Hepatocyte (in vitro differentiated cells): Measurements from ENCODE around the gene UBXN7. TPM values are rescaled to one million over a fixed set of nuclear protein-coding genes. Genes with fewer than 3 reads are reported as not detected.
"Not testable (repeated sequence)": the region's sequence is repeated elsewhere in the genome, so short reads cannot be mapped to it uniquely, and the experiment has no call there.

Source experiments
- DNase-seq: peaks from one replicate; pipeline ENCODE4 v3.0.0-alpha.2; 2016; ENCODE audit warnings: low spot score
- H2AFZ ChIP-seq: fragments of 200-600 bp; sonication (generic); 2 replicates; pipeline ENCODE4 v1.6.0; 2016; ENCODE audit warnings: antibody characterized with exemption, mild to moderate bottlenecking
- H3K27ac ChIP-seq: fragments of 200-600 bp; sonication (generic); 2 replicates; pipeline ENCODE4 v1.5.1; 2016; ENCODE audit warnings: mild to moderate bottlenecking
- H3K27me3 ChIP-seq: fragments of 200-600 bp; sonication (generic); 2 replicates; pipeline ENCODE4 v1.6.1; 2016
- H3K36me3 ChIP-seq: fragments of 200-600 bp; sonication (generic); replicated peaks from 2 replicates; pipeline ENCODE4 v1.5.1; 2016; ENCODE audit warnings: low read depth; ENCODE audit not compliant: insufficient read depth
- H3K4me1 ChIP-seq: fragments of 200-600 bp; sonication (generic); 2 replicates; pipeline ENCODE4 v1.5.1; 2016; ENCODE audit warnings: mild to moderate bottlenecking, moderate library complexity; ENCODE audit not compliant: insufficient read depth
- H3K4me2 ChIP-seq: fragments of 200-600 bp; sonication (generic); 2 replicates; pipeline ENCODE4 v1.6.0; 2016
- H3K4me3 ChIP-seq: fragments of 200-600 bp; sonication (generic); 2 replicates; pipeline ENCODE4 v1.5.1; 2016; ENCODE audit warnings: mild to moderate bottlenecking
- H3K79me2 ChIP-seq: fragments of 200-600 bp; sonication (generic); 2 replicates; pipeline ENCODE4 v1.6.0; 2017; ENCODE audit warnings: mild to moderate bottlenecking
- H3K9me2 ChIP-seq: fragments of 200-600 bp; sonication (generic); replicated peaks from 2 replicates; pipeline ENCODE4 v1.6.0; 2017; ENCODE audit warnings: mild to moderate bottlenecking; ENCODE audit not compliant: insufficient read depth
- H3K9me3 ChIP-seq: fragments of 200-600 bp; sonication (generic); 2 replicates; pipeline ENCODE4 v1.5.1; 2016; ENCODE audit warnings: low read depth, mild to moderate bottlenecking
- H4K20me1 ChIP-seq: fragments of 200-600 bp; sonication (generic); 2 replicates; pipeline ENCODE4 v1.6.0; 2016; ENCODE audit warnings: mild to moderate bottlenecking; ENCODE audit not compliant: insufficient read depth, poor library complexity, severe bottlenecking
- CTCF ChIP-seq: fragments of 200-600 bp; sonication (generic); IDR thresholded peaks from 2 replicates; pipeline ENCODE4 v1.5.1; 2016; ENCODE audit warnings: antibody characterized with exemption, mild to moderate bottlenecking; ENCODE audit not compliant: poor library complexity
- EZH2 ChIP-seq: fragments of 200-600 bp; sonication (generic); IDR thresholded peaks from 2 replicates; pipeline ENCODE4 v1.6.1; 2016; ENCODE audit warnings: antibody characterized with exemption, mild to moderate bottlenecking, borderline replicate concordance
- EZH2phosphoT487 ChIP-seq: fragments of 200-600 bp; sonication (generic); IDR thresholded peaks from one replicate; pipeline ENCODE4 v1.6.1; 2018; ENCODE audit warnings: antibody characterized with exemption, mild to moderate bottlenecking, low read depth, moderate library complexity; ENCODE audit not compliant: unreplicated experiment, severe bottlenecking
- WGBS: methylation state at CpG from one replicate; pipeline ENCODE4 v1.1.6; 2016; ENCODE audit warnings: low lambda C conversion rate; ENCODE audit errors: missing lambda C conversion rate; 5-methylcytosine and 5-hydroxymethylcytosine counted together
- polyA plus RNA-seq: library from polyadenylated mRNA; unstranded; fragments of >200 nt; fragmentation: Nextera tagmentation; extraction: Ambion mirVana; gene quantifications from 2 replicates; pipeline ENCODE4 v1.2.1, GENCODE V29; 2016
- total RNA-seq: library from RNA; depleted of rRNA; stranded (reverse); fragments of >200 nt; gene quantifications from 2 replicates; pipeline ENCODE4 v1.2.3, GENCODE V29; 2014

The UBXN7 gene
- total and polyA plus RNA-seq, 2 experiments from 2014 or later, result 18.6 to 32.4 TPM

- no peak overlapping the region for H3K4me3 ChIP-seq
- DNase-seq, result no peak
- H4K20me1 ChIP-seq, result peaks cover 74% of the 10 kb centered on the region
- H3K79me2 ChIP-seq, result peaks cover 90% of the 10 kb centered on the region
- WGBS, result 96% methylated on average over 6 of the region's 6 CpGs
- no peak overlapping the region for H2AFZ ChIP-seq
- H3K4me1 ChIP-seq, result peaks cover 8% of the 10 kb centered on the region
- H3K27me3 ChIP-seq, result no peaks in the 10 kb centered on the region
- H3K9me2 ChIP-seq, result no peaks in the 10 kb centered on the region
- no peak for TF ChIP-seq CTCF
- no peak for TF ChIP-seq EZH2
- TF ChIP-seq EZH2phosphoT487, result no peak
- H3K4me2 ChIP-seq, result no peak overlapping the region
- H3K27ac ChIP-seq, result no peak overlapping the region
- H3K9me3 ChIP-seq, result no peaks in the 10 kb centered on the region
- no peaks in the 10 kb centered on the region for H3K36me3 ChIP-seq
Measured at GRCh38 chr3:196428041-196428440, 4.2 kb downstream of the UBXN7 start.

GRCh38 chr3:196424421-196424820 is 7.8 kb downstream of the UBXN7 start:
- H3K27me3 ChIP-seq, H3K4me1 ChIP-seq, H2AFZ ChIP-seq, H3K27ac ChIP-seq, H3K9me2 ChIP-seq, H3K4me3 ChIP-seq, H3K9me3 ChIP-seq, DNase-seq, H3K4me2 ChIP-seq, H3K36me3 ChIP-seq: not testable (repeated sequence)
- 90% methylated on average over 6 of the region's 6 CpGs for WGBS
- peaks cover 100% of the 10 kb centered on the region for H3K79me2 ChIP-seq
- H4K20me1 ChIP-seq, result peaks cover 94% of the 10 kb centered on the region

- Histone ChIP-seq H3K4me3 (no peak overlapping the region), H3K4me2 (no peak overlapping the region), H3K36me3 (no peaks in the 10 kb centered on the region), H3K9me3 (no peaks in the 10 kb centered on the region), H4K20me1 (peaks cover 92% of the 10 kb centered on the region), H3K4me1 (no peaks in the 10 kb centered on the region), H3K27ac (no peak overlapping the region), H3K27me3 (no peaks in the 10 kb centered on the region), H2AFZ (no peak overlapping the region), H3K79me2 (peaks cover 100% of the 10 kb centered on the region), H3K9me2 (no peaks in the 10 kb centered on the region)
- WGBS, result 88% methylated on average over 10 of the region's 10 CpGs
- DNase-seq, result peak; percentile 15
- no peak for TF ChIP-seq EZH2phosphoT487
- no peak for TF ChIP-seq EZH2
Measured at GRCh38 chr3:196423044-196423781, 9.0 kb downstream of the UBXN7 start.

GRCh38 chr3:196421668-196422067 is 10.6 kb downstream of the UBXN7 start:
- not testable (repeated sequence) for H3K27ac ChIP-seq, H3K9me3 ChIP-seq, H3K9me2 ChIP-seq, H3K27me3 ChIP-seq, H3K36me3 ChIP-seq, H3K4me2 ChIP-seq, H3K4me3 ChIP-seq, H3K4me1 ChIP-seq, H2AFZ ChIP-seq, DNase-seq
- 97% methylated on average over 5 of the region's 5 CpGs for WGBS
- Histone ChIP-seq H4K20me1 (peaks cover 88% of the 10 kb centered on the region), H3K79me2 (peaks cover 100% of the 10 kb centered on the region)

- H3K36me3 ChIP-seq, result no peaks in the 10 kb centered on the region
- DNase-seq, result no peak
- no peak overlapping the region for H3K27ac ChIP-seq
- 98% methylated on average over 6 of the region's 6 CpGs for WGBS
- H3K4me1 ChIP-seq, result no peaks in the 10 kb centered on the region
- no peaks in the 10 kb centered on the region for H3K9me3 ChIP-seq
- no peak overlapping the region for H3K4me3 ChIP-seq
- no peaks in the 10 kb centered on the region for H3K9me2 ChIP-seq
- H3K4me2 ChIP-seq, result no peak overlapping the region
- peaks cover 100% of the 10 kb centered on the region for H3K79me2 ChIP-seq
- H2AFZ ChIP-seq, result no peak overlapping the region
- H3K27me3 ChIP-seq, result no peaks in the 10 kb centered on the region
- no peak for TF ChIP-seq EZH2phosphoT487
- TF ChIP-seq EZH2, result no peak
- TF ChIP-seq CTCF, result no peak
- H4K20me1 ChIP-seq, result peaks cover 89% of the 10 kb centered on the region
Measured at GRCh38 chr3:196419386-196419785, 12.8 kb downstream of the UBXN7 start.
